ENCODE measurements around the gene ARHGEF28. TPM values are rescaled to one million over a fixed set of nuclear protein-coding genes. Genes with fewer than 3 reads are reported as not detected.

ARHGEF28 gene
- total and polyA plus RNA-seq, 8 donors: 14.9 to 36.2 (median 24.6) TPM

DNA sequence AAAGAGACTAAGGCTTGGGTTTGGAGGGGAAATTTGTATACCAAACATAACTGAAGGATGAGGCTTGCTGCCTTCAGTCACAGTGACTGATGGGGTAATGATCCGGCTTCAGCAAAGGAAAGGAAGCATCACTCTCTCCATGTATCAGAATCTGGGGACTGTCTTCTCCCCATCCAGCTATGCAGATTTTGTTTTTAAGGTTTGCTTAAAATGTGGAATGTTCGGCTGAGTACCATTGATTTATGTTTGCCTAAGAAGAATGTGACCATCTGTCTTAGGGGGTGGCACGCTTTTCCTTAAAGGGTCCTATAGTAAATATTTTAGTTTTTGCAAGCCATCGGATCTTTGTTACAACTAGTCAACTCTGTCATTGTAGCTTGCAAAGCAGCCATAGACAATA, 291.9 kb downstream of the ARHGEF28 start:
- H3K36me3 ChIP-seq: no peaks in the 10 kb centered on the region
- WGBS, 2 donors: 79 to 81% methylated on average over 4 of the region's 4 CpGs
- intact Hi-C loops (cut with DNase I): no loop called here
- no peak overlapping the region for H3K4me3 ChIP-seq
- no peak for FAIRE-seq
- no peak for ATAC-seq
- no peaks in the 10 kb centered on the region for H3K27me3 ChIP-seq
- TF ChIP-seq, protein P1, sequence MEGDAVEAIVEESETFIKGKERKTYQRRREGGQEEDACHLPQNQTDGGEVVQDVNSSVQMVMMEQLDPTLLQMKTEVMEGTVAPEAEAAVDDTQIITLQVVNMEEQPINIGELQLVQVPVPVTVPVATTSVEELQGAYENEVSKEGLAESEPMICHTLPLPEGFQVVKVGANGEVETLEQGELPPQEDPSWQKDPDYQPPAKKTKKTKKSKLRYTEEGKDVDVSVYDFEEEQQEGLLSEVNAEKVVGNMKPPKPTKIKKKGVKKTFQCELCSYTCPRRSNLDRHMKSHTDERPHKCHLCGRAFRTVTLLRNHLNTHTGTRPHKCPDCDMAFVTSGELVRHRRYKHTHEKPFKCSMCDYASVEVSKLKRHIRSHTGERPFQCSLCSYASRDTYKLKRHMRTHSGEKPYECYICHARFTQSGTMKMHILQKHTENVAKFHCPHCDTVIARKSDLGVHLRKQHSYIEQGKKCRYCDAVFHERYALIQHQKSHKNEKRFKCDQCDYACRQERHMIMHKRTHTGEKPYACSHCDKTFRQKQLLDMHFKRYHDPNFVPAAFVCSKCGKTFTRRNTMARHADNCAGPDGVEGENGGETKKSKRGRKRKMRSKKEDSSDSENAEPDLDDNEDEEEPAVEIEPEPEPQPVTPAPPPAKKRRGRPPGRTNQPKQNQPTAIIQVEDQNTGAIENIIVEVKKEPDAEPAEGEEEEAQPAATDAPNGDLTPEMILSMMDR (IDR thresholded peaks at IDR 0.05): no peak
- H3K27ac ChIP-seq: peak overlapping the region in 2 of 4 donors; percentile 27 to 55
- DNase-seq: no peak
- peaks cover 3 to 6% (median 6%) of the 10 kb centered on the region in 3 donors for H3K4me1 ChIP-seq
- no peaks in the 10 kb centered on the region for H3K9me3 ChIP-seq

DNA sequence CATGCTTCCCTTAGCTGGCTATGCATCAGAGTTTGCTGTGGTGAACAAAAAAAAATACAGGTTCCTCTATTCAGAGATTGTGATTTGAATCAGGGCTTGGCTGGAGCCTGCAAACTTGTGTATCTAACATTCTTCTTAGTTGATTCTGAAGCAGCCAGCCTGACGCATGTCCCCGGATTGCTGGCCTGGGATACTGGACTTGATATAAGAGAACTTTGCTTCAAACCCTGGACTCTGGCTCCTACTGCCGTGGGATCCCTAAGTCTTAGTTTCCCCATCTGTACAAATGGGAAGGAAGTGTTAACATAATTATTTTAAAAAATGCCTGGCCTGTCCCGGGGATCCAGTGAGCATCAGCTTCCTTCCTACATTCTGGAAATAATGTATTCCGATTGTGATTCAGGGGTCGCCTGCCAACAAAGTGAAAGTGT, 292.8 kb downstream of the ARHGEF28 start:
- H3K9me3 ChIP-seq: no peaks in the 10 kb centered on the region
- no peak overlapping the region for H3K27ac ChIP-seq
- intact Hi-C loops (cut with DNase I): no loop called here
- no peak for DNase-seq
- no peaks in the 10 kb centered on the region for H3K36me3 ChIP-seq
- TF ChIP-seq, protein P1 (IDR thresholded peaks at IDR 0.05): no peak
- WGBS, 2 donors: 82 to 87% methylated on average over 6 of the region's 6 CpGs
- FAIRE-seq: no peak
- peaks cover 3 to 6% (median 6%) of the 10 kb centered on the region in 3 donors for H3K4me1 ChIP-seq
- no peak overlapping the region for H3K4me3 ChIP-seq
- no peaks in the 10 kb centered on the region for H3K27me3 ChIP-seq
- peak in 3 of 4 donors; percentile 4 to 23 (median 19) for ATAC-seq

DNA sequence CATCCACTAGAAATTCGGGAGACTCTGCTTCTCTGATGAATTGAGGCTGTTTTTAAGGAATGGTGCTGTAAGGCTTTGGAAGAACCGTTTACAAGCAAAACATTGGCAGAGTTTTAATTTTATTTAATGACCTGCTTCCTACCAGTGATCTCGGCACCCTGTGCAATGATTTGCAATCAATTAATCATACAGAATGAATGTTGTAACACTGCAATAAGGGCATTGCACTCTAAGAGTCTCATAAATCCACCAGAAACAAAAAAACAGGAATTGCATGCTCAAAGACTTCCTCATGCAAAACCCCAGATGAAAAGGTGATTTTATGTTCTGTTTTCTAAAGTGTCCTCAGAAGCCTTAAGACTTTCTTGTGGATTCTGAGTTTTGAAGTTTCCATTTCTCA, 295.7 kb downstream of the ARHGEF28 start:
- FAIRE-seq (no peak), DNase-seq (no peak), ATAC-seq (peak in 3 of 4 donors; percentile 29 to 46 (median 32))
- no peak overlapping the region for H3K4me3 ChIP-seq
- H3K36me3 ChIP-seq: no peaks in the 10 kb centered on the region
- TF ChIP-seq, protein P1 (IDR thresholded peaks at IDR 0.05): no peak
- H3K27ac ChIP-seq: no peak overlapping the region
- peaks cover 3 to 6% (median 6%) of the 10 kb centered on the region in 3 donors for H3K4me1 ChIP-seq
- intact Hi-C loops (cut with DNase I): no loop called here
- 50 to 56% methylated on average over 3 of the region's 3 CpGs for WGBS, 2 donors
- H3K27me3 ChIP-seq: no peaks in the 10 kb centered on the region
- H3K9me3 ChIP-seq: no peaks in the 10 kb centered on the region

DNA sequence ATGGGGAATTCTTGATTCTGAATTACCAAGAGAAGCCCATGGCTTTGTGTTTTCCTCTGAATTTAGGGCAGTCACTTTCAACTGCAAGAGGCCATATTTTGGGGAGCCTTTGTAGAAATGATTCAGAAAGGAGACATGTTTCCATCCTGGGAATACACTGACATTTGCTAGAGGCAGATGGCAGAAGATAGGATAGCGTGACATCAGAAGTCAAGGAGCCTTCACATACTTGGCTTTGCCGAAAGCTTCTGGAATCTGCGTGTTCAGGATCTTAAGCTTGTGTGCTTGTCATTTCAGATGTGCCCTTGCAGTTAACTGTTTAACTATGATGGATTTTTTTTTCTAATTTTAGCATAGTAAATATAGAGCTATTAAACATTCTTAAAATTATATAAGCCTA, 296.2 kb downstream of the ARHGEF28 start:
- no peaks in the 10 kb centered on the region for H3K27me3 ChIP-seq
- FAIRE-seq (no peak), DNase-seq (no peak), ATAC-seq (no peak)
- peaks cover 3 to 6% (median 6%) of the 10 kb centered on the region in 3 donors for H3K4me1 ChIP-seq
- WGBS, 2 donors: 55 to 71% methylated on average over 3 of the region's 3 CpGs
- no peaks in the 10 kb centered on the region for H3K9me3 ChIP-seq
- no peaks in the 10 kb centered on the region for H3K36me3 ChIP-seq
- intact Hi-C loops (cut with DNase I): no loop called here
- TF ChIP-seq, protein P1 (IDR thresholded peaks at IDR 0.05): no peak
- H3K27ac ChIP-seq: peak overlapping the region in 1 of 4 donors; percentile 14
- no peak overlapping the region for H3K4me3 ChIP-seq

DNA sequence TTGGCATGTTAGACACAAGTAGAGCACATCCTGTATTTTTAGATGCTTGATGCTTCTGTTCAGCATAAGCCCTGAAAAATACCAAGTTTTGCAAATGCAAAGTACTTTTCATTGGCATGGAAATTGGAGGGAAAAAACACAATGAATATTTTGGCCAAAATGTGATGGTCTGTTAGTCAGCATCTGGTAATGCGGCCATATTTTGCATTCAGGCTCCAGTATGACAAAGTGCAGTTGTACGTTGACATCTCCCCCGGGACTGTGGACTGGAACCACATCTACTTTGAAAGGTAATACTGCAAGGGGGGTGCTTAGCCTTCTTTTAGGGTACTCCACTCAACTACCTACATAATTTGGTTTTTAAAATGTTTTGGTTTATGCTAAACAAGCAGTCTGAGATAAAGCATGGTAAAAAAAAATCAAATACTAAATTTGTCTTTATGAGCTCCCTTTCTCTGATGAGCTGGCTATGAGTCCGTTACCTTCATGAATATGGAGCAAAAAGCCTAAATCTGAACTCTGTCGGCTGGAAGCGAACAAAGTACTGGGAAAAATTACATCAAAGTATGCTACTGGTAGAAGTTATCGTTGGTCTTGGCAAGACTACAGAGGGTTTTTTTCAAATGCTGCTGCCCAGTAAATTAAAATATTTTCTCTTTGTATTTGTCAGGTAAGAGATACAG, 297.0 kb downstream of the ARHGEF28 start:
- peaks cover 3 to 6% (median 6%) of the 10 kb centered on the region in 3 donors for H3K4me1 ChIP-seq
- 82 to 86% methylated on average over 7 of the region's 7 CpGs for WGBS, 2 donors
- H3K27me3 ChIP-seq: no peaks in the 10 kb centered on the region
- intact Hi-C loops (cut with DNase I): no loop called here
- TF ChIP-seq, protein P1 (IDR thresholded peaks at IDR 0.05): no peak
- H3K4me3 ChIP-seq: no peak overlapping the region
- FAIRE-seq (no peak), ATAC-seq (no peak), DNase-seq (no peak)
- no peaks in the 10 kb centered on the region for H3K9me3 ChIP-seq
- no peak overlapping the region for H3K27ac ChIP-seq
- H3K36me3 ChIP-seq: no peaks in the 10 kb centered on the region

Data from pancreas (tissue), 10 donors.